Endodermal cell (in vitro differentiated cells): ENCODE results near the gene FMC1. TPM values are rescaled to one million over a fixed set of nuclear protein-coding genes. Genes with fewer than 3 reads are reported as not detected.

Experiments
- DNase-seq: peaks from one replicate; pipeline ENCODE4 v3.0.0-alpha.2; 2017
- H3K27ac ChIP-seq: 2 replicates; pipeline ENCODE4 v1.5.1; 2013; ENCODE audit warnings: mild to moderate bottlenecking, low read depth, low read length, moderate library complexity
- H3K27me3 ChIP-seq: 2 replicates; pipeline ENCODE4 v1.6.1; 2013; ENCODE audit warnings: mild to moderate bottlenecking, low read length, moderate library complexity; ENCODE audit not compliant: insufficient read depth, control insufficient read depth, poor library complexity, severe bottlenecking
- H3K36me3 ChIP-seq: 2 replicates; pipeline ENCODE4 v1.7.0; 2013; ENCODE audit warnings: mild to moderate bottlenecking, low read length, moderate library complexity; ENCODE audit not compliant: control insufficient read depth, insufficient read depth
- H3K4me1 ChIP-seq: one replicate; pipeline ENCODE4 v1.7.0; 2013; ENCODE audit warnings: low read length; ENCODE audit not compliant: control insufficient read depth, insufficient read depth
- H3K4me3 ChIP-seq: 2 replicates; pipeline ENCODE4 v1.5.1; 2013; ENCODE audit warnings: mild to moderate bottlenecking, low read length, moderate library complexity
- H3K9ac ChIP-seq: 2 replicates; pipeline ENCODE4 v1.6.1; 2013; ENCODE audit warnings: mild to moderate bottlenecking, low read length, moderate library complexity; ENCODE audit not compliant: poor library complexity, severe bottlenecking; ENCODE audit errors: extremely low read depth
- H3K9me3 ChIP-seq: 2 replicates; pipeline ENCODE4 v1.6.1; 2013; ENCODE audit warnings: mild to moderate bottlenecking, low read length, moderate library complexity; ENCODE audit not compliant: control insufficient read depth
- H3K27ac Mint-ChIP-seq: 2 replicates; pipeline ENCODE4 v1.8.0; 2020; ENCODE audit warnings: mixed read lengths
- H3K27me3 Mint-ChIP-seq: 2 replicates; pipeline ENCODE4 v1.8.0; 2021; ENCODE audit warnings: mild to moderate bottlenecking, mixed read lengths; ENCODE audit not compliant: insufficient read depth
- H3K36me3 Mint-ChIP-seq: 2 replicates; pipeline ENCODE4 v1.8.0; 2020; ENCODE audit warnings: low read depth, mixed read lengths
- H3K4me1 Mint-ChIP-seq: 2 replicates; pipeline ENCODE4 v1.8.0; 2020; ENCODE audit warnings: mixed read lengths
- H3K4me3 Mint-ChIP-seq: 2 replicates; pipeline ENCODE4 v1.8.0; 2020; ENCODE audit warnings: mild to moderate bottlenecking, moderate library complexity, mixed read lengths
- H3K9me3 Mint-ChIP-seq: 2 replicates; pipeline ENCODE4 v1.8.0; 2020; ENCODE audit warnings: mild to moderate bottlenecking, mixed read lengths
- whole genome bisulfite sequencing, 2 experiments: methylation state at CpG; one replicate each; pipeline versions ENCODE4 v1.1.5 to v1.1.7; 2013; ENCODE audit warnings: missing lambda C conversion rate in 2 of 2, mixed read lengths in 1 of 2; ENCODE audit not compliant: insufficient coverage in 1 of 2, insufficient read length in 1 of 2; 5-methylcytosine and 5-hydroxymethylcytosine counted together
- total RNA-seq, 2 donors: library from RNA; stranded (reverse); fragmentation: NEBNext Ultra II Directional in 1 of 2; extraction: Animal tissue kit (Norgen Biotek cat#: 25700) in 1 of 2; gene quantifications; 2 replicates in 1 of 2; 3 replicates in 1 of 2; pipeline ENCODE4 v1.2.1, GENCODE V29; 2021
- TF ChIP-seq, protein P1 (sequence below): fragments of 200-600 bp; sonication (generic); conservative IDR thresholded peaks from 2 replicates; pipeline ENCODE4 v1.5.0; 2021; ENCODE audit warnings: antibody characterized with exemption, mild to moderate bottlenecking

The FMC1 gene
- total RNA-seq, 2 donors from 2014 or later: 10.8 to 17.1 TPM

- no peak overlapping the region for H3K27ac Mint-ChIP-seq
- H3K27ac ChIP-seq: no peak overlapping the region
These were observed 52.6 kb downstream of the FMC1 start for GRCh38 chr7:139393621-139394211.

DNA sequence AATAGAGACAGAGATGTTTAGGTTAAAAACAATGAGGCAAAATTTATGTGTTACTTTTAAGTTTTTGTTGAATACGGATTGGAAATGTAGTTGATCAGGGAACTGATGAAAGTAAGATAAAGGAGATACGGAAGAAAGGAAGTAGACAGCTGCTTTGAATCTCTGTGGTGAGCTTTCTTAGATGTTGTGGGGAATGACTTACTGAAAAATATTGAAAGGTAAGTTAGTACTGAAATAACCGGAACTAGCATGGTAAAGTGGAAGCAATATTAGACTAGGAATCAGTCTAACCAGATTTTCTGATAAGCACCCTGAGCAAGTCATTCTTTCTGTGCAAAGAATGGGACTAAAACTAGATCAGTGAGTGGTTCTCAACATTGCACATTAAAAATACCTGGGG, 53.4 kb downstream of the FMC1 start:
- no peaks in the 10 kb centered on the region for H3K27me3 ChIP-seq
- TF ChIP-seq, protein P1, sequence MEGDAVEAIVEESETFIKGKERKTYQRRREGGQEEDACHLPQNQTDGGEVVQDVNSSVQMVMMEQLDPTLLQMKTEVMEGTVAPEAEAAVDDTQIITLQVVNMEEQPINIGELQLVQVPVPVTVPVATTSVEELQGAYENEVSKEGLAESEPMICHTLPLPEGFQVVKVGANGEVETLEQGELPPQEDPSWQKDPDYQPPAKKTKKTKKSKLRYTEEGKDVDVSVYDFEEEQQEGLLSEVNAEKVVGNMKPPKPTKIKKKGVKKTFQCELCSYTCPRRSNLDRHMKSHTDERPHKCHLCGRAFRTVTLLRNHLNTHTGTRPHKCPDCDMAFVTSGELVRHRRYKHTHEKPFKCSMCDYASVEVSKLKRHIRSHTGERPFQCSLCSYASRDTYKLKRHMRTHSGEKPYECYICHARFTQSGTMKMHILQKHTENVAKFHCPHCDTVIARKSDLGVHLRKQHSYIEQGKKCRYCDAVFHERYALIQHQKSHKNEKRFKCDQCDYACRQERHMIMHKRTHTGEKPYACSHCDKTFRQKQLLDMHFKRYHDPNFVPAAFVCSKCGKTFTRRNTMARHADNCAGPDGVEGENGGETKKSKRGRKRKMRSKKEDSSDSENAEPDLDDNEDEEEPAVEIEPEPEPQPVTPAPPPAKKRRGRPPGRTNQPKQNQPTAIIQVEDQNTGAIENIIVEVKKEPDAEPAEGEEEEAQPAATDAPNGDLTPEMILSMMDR: no peak
- Mint-ChIP-seq H3K4me3 (no peak overlapping the region), H3K4me1 (no peaks in the 10 kb centered on the region), H3K27ac (peak overlapping the region; percentile 1), H3K9me3 (no peaks in the 10 kb centered on the region), H3K27me3 (no peaks in the 10 kb centered on the region), H3K36me3 (peaks cover 52% of the 10 kb centered on the region)
- peaks cover 76% of the 10 kb centered on the region for H3K36me3 ChIP-seq
- no peak overlapping the region for H3K4me3 ChIP-seq
- H3K4me1 ChIP-seq: no peaks in the 10 kb centered on the region
- no peaks in the 10 kb centered on the region for H3K9me3 ChIP-seq
- H3K9ac ChIP-seq: no peak overlapping the region
- no peak overlapping the region for H3K27ac ChIP-seq
- 98 to 100% methylated on average over 3 of the region's 3 CpGs for WGBS, 2 experiments
- DNase-seq: no peak

More at GRCh38 chr7:139393621-139394211, 52.6 kb downstream of the FMC1 start:
- Histone ChIP-seq H3K4me3 (no peak overlapping the region), H3K9ac (no peak overlapping the region), H3K4me1 (no peaks in the 10 kb centered on the region), H3K36me3 (peaks cover 81% of the 10 kb centered on the region), H3K9me3 (no peaks in the 10 kb centered on the region), H3K27me3 (no peaks in the 10 kb centered on the region)
- Mint-ChIP-seq H3K36me3 (peaks cover 52% of the 10 kb centered on the region), H3K4me3 (no peak overlapping the region), H3K9me3 (no peaks in the 10 kb centered on the region), H3K27me3 (no peaks in the 10 kb centered on the region), H3K4me1 (no peaks in the 10 kb centered on the region)
- 100% methylated on average over 1 of the region's 1 CpG; no CpG with 5 or more reads in 1 of the 2 experiments for WGBS, 2 experiments
- TF ChIP-seq, protein P1: no peak
- no peak for DNase-seq

Other genes starting within 250 kb of the FMC1 start
- gene ZC3HAV1, start 231.6 kb upstream of the FMC1 start, total RNA-seq: 10 to 100 TPM; 67.6 to 76.0 TPM
- gene UBN2, start 110.1 kb upstream of the FMC1 start, total RNA-seq: 10 to 100 TPM; 45.3 to 48.8 TPM
- gene LUC7L2, start 18.6 kb downstream of the FMC1 start, total RNA-seq: 10 to 100 TPM; 71.0 to 76.0 TPM
- 1 to 10 TPM; 1.9 to 4.2 TPM for gene KLRG2, start 142.3 kb downstream of the FMC1 start, total RNA-seq
- gene CLEC2L, start 182.3 kb downstream of the FMC1 start, total RNA-seq: 1 to 10 TPM; 1.2 to 1.5 TPM